Panc1 (cell line): ENCODE results near the gene NUDT16L1. TPM values are rescaled to one million over a fixed set of nuclear protein-coding genes. Genes with fewer than 3 reads are reported as not detected.

Source experiments
- ATAC-seq: fragments of 200-7000 bp; cut with Tn5 transposase; 2 replicates; pipeline ENCODE4 v1.9.1; 2020; ENCODE audit warnings: mild to moderate bottlenecking, moderate library complexity
- BruUV-seq: library from RNA; stranded (reverse); fragments of 400-500 nt; replicated peaks from 2 replicates; lab custom pipeline; 2021; lab: Mats Ljungman, UMichigan
- CTCF ChIA-PET: fragments of 300-600 bp; sonication (Branson Sonifier 250); formaldehyde crosslinking; loops from one replicate; lab custom pipeline; 2022; ENCODE audit warnings: antibody characterized with exemption; lab: Charles Lee
- POLR2A ChIA-PET: fragments of 300-600 bp; sonication (Branson Sonifier 250); formaldehyde crosslinking; loops from one replicate; lab custom pipeline; 2022; ENCODE audit warnings: antibody characterized with exemption; lab: Charles Lee
- DNase-seq: peaks from one replicate; pipeline ENCODE4 v3.0.0-alpha.2; 2010; ENCODE audit warnings: low read depth, low spot score
- H3K27ac ChIP-seq: 2 replicates; pipeline ENCODE4 v1.5.1; 2011; ENCODE audit warnings: mild to moderate bottlenecking, low read length, inconsistent platforms
- H3K27me3 ChIP-seq: fragments of 200-500 bp; sonication (Bioruptor generic); 2 replicates; pipeline ENCODE4 v1.6.0; 2014; ENCODE audit warnings: low read length, inconsistent platforms; ENCODE audit not compliant: control insufficient read depth, insufficient read depth
- H3K36me3 ChIP-seq: fragments of 200-500 bp; sonication (Bioruptor generic); 2 replicates; pipeline ENCODE4 v1.5.1; 2014; ENCODE audit warnings: inconsistent platforms, mild to moderate bottlenecking, low read length, moderate library complexity; ENCODE audit not compliant: control insufficient read depth, insufficient read depth
- H3K4me1 ChIP-seq: 2 replicates; pipeline ENCODE4 v1.5.1; 2011; ENCODE audit warnings: inconsistent platforms, mild to moderate bottlenecking, low read length, moderate library complexity; ENCODE audit not compliant: control insufficient read depth, insufficient read depth
- H3K4me3 ChIP-seq, 2 experiments: 2 replicates each; pipeline ENCODE4 v1.5.1; 2011 to 2012; ENCODE audit warnings: low read depth in 2 of 2, low read length in 2 of 2, mild to moderate bottlenecking in 2 of 2, inconsistent platforms in 1 of 2, moderate library complexity in 1 of 2
- H3K9me3 ChIP-seq: fragments of 200-500 bp; sonication (Bioruptor generic); 2 replicates; pipeline ENCODE4 v1.5.1; 2014; ENCODE audit warnings: low read depth, mild to moderate bottlenecking, inconsistent platforms, low read length, moderate library complexity; ENCODE audit not compliant: control insufficient read depth, insufficient read depth
- CTCF ChIP-seq: fragments of 450-650 bp; IDR thresholded peaks from 2 replicates; pipeline ENCODE4 v1.5.1; 2017; ENCODE audit warnings: mild to moderate bottlenecking
- POLR2AphosphoS5 ChIP-seq: IDR thresholded peaks from 2 replicates; pipeline ENCODE4 v1.6.1; 2012; ENCODE audit warnings: mild to moderate bottlenecking, low read depth, low read length, moderate library complexity
- REST ChIP-seq, 2 experiments: IDR thresholded peaks; 2 replicates each; pipeline ENCODE4 v1.6.1; 2011 to 2012; ENCODE audit warnings: low read depth in 2 of 2, control low read depth in 1 of 2, low read length in 1 of 2, mild to moderate bottlenecking in 1 of 2, moderate library complexity in 1 of 2; ENCODE audit not compliant: insufficient read depth in 1 of 2
- SIN3A ChIP-seq: IDR thresholded peaks from 2 replicates; pipeline ENCODE4 v1.6.1; 2012; ENCODE audit warnings: low read depth, mild to moderate bottlenecking, low read length, moderate library complexity, borderline replicate concordance; ENCODE audit not compliant: insufficient read depth
- TCF7L2 ChIP-seq: IDR thresholded peaks from 2 replicates; pipeline ENCODE4 v1.6.1; 2011; ENCODE audit warnings: mild to moderate bottlenecking, low read depth, low read length, inconsistent platforms
- in situ Hi-C: cut with HindIII; loops from 2 replicates; pipeline ENCODE4 v1.10.0; 2016; ENCODE audit warnings: low sequenced_read_pairs, low pct_unique_long_range_greater_than_20kb
- intact Hi-C: fragments of 100-400 bp; cut with micrococcal nuclease; formaldehyde crosslinking; loops from one replicate; pipeline ENCODE4 v1.10.0; 2022; ENCODE audit not compliant: unreplicated experiment
- total RNA-seq: library from RNA; stranded (reverse); gene quantifications from one replicate; pipeline ENCODE4 v1.2.1, GENCODE V29; 2021; ENCODE audit not compliant: unreplicated experiment

The NUDT16L1 gene
- total RNA-seq, 1 experiment from 2014 or later = 42.9 TPM

DNA sequence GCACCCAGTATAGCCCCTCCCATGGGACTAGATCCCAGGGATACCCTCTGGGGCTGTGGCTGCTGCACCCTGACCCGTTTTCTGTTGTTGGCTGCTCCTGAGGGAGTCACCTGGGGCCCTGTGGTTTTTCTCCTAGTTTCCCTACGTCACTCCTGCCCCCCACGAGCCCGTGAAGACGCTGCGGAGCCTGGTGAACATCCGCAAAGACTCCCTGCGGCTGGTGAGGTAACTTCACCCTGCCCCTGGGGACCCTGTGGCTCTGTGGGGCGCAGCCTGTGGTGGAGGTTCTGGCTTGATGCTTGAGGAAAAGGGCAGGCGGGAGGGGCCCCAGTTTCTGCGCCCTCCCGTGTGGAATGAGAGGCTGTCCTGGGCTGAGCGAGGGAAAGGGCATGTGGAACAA, 41.5 kb upstream of the NUDT16L1 start:
- Histone ChIP-seq H3K4me3 (no peak overlapping the region), H3K27me3 (no peaks in the 10 kb centered on the region), H3K4me1 (no peaks in the 10 kb centered on the region), H3K27ac (no peak overlapping the region), H3K9me3 (no peaks in the 10 kb centered on the region), H3K36me3 (no peaks in the 10 kb centered on the region; the same call in 1 of the 2 replicates)
- no peak for ATAC-seq
- in situ Hi-C loops = no loop called here
- ChIA-PET POLR2A (no interaction called here), CTCF (no interaction called here)
- intact Hi-C loops = no loop called here
- no peak for TF ChIP-seq SIN3A
- TF ChIP-seq POLR2AphosphoS5 = no peak
- TF ChIP-seq REST (IDR thresholded peaks at IDR 0.05; ENCODE audit: insufficient read depth in 1 of 2, low read depth in 2 of 2, low read length in 1 of 2) = no peak
- no peak for TF ChIP-seq TCF7L2
- no peak for TF ChIP-seq CTCF
- no TSS peak for BruUV-seq
- no peak for DNase-seq

GRCh38 chr16:4652561-4652960, 40.8 kb upstream of the NUDT16L1 start:
- intact Hi-C loops (no loop called here), in situ Hi-C loops (no loop called here)
- H3K36me3 ChIP-seq = no peaks in the 10 kb centered on the region; the same call in 1 of the 2 replicates
- ATAC-seq = no peak
- H3K27ac ChIP-seq = no peak overlapping the region
- H3K4me3 ChIP-seq = no peak overlapping the region
- H3K27me3 ChIP-seq = no peaks in the 10 kb centered on the region
- H3K4me1 ChIP-seq = no peaks in the 10 kb centered on the region
- ChIA-PET POLR2A (no interaction called here), CTCF (no interaction called here)
- DNase-seq = no peak
- no peaks in the 10 kb centered on the region for H3K9me3 ChIP-seq
- no TSS peak for BruUV-seq
- no peak for TF ChIP-seq SIN3A
- TF ChIP-seq POLR2AphosphoS5 = no peak
- no peak for TF ChIP-seq REST (IDR thresholded peaks at IDR 0.05; ENCODE audit: insufficient read depth in 1 of 2, low read depth in 2 of 2, low read length in 1 of 2)
